ENCODE data around the gene RXRB. TPM values are rescaled to one million over a fixed set of nuclear protein-coding genes. Genes with fewer than 3 reads are reported as not detected.
A peak's percentile ranks its signal among the peaks of the same experiment; 100 is the strongest.

RXRB gene
- total RNA-seq, 6 experiments from 2014 or later: 10.1 to 28.2 (median 17.7) TPM

GRCh38 chr6:33168284-33168601 is 32.2 kb downstream of the RXRB start:
- TF ChIP-seq CTCF (IDR thresholded peaks at IDR 0.05) (no peak), POLR2A (IDR thresholded peaks at IDR 0.05) (no peak)
- H3K27ac ChIP-seq: no peak overlapping the region
- H3K9me3 ChIP-seq: no peaks in the 10 kb centered on the region
- H3K4me3 ChIP-seq: no peak overlapping the region
- H3K36me3 ChIP-seq: no peaks in the 10 kb centered on the region
- no peaks in the 10 kb centered on the region for H3K27me3 ChIP-seq
- WGBS (ENCODE audit: insufficient coverage, low coverage, low lambda C conversion rate, missing lambda C conversion rate): no CpG with 5 or more reads among the region's 6 CpGs
- intact Hi-C loops (cut with DNase I): loop anchor here (5.0 to 10.0 kb wide), 2 partner anchors 77 to 79 kb away; no protein-coding TSS in a partner anchor
- DNase-seq (peak in 1 of 3 donors; percentile 36), ATAC-seq (no peak)
- H3K4me1 ChIP-seq: no peaks in the 10 kb centered on the region

- no peaks in the 10 kb centered on the region for H3K4me1 ChIP-seq
- H3K4me3 ChIP-seq: no peak overlapping the region
- ATAC-seq (no peak), DNase-seq (peak in 1 of 3 donors; percentile 36)
- H3K9me3 ChIP-seq: no peaks in the 10 kb centered on the region
- H3K27me3 ChIP-seq: no peaks in the 10 kb centered on the region
- intact Hi-C loops (cut with DNase I): loop anchor here (5.0 to 10.0 kb wide), 2 partner anchors 77 to 80 kb away; no protein-coding TSS in a partner anchor
- WGBS (ENCODE audit: insufficient coverage, low coverage, low lambda C conversion rate, missing lambda C conversion rate): 76% methylated on average over 3 of the region's 19 CpGs
- no peaks in the 10 kb centered on the region for H3K36me3 ChIP-seq
- H3K27ac ChIP-seq: no peak overlapping the region
- TF ChIP-seq CTCF (IDR thresholded peaks at IDR 0.05) (no peak), POLR2A (IDR thresholded peaks at IDR 0.05) (no peak)
Observed at GRCh38 chr6:33167374-33168283, 32.8 kb downstream of the RXRB start.

GRCh38 chr6:33166811-33167210 is 33.7 kb downstream of the RXRB start:
- no peaks in the 10 kb centered on the region for H3K9me3 ChIP-seq
- DNase-seq: peak in 1 of 3 donors; percentile 35
- WGBS (ENCODE audit: insufficient coverage, low coverage, low lambda C conversion rate, missing lambda C conversion rate): 60% methylated on average over 1 of the region's 7 CpGs
- TF ChIP-seq POLR2A (IDR thresholded peaks at IDR 0.05): no peak
- no peak for TF ChIP-seq CTCF (IDR thresholded peaks at IDR 0.05)
- no peaks in the 10 kb centered on the region for H3K36me3 ChIP-seq
- no peaks in the 10 kb centered on the region for H3K27me3 ChIP-seq
- no peak for ATAC-seq
- peaks cover 0 to 2% (median 0%) of the 10 kb centered on the region in 4 donors for H3K4me1 ChIP-seq
- no peak overlapping the region for H3K27ac ChIP-seq
- H3K4me3 ChIP-seq: no peak overlapping the region
- intact Hi-C loops (cut with DNase I): loop anchor here (5.0 to 10.0 kb wide), 2 partner anchors 78 to 80 kb away; no protein-coding TSS in a partner anchor

- Histone ChIP-seq H3K4me1 (peaks cover 0 to 4% (median 0%) of the 10 kb centered on the region in 4 donors), H3K27ac (no peak overlapping the region), H3K9me3 (no peaks in the 10 kb centered on the region), H3K27me3 (no peaks in the 10 kb centered on the region), H3K4me3 (no peak overlapping the region), H3K36me3 (no peaks in the 10 kb centered on the region)
- DNase-seq (no peak), ATAC-seq (no peak)
- TF ChIP-seq CTCF (IDR thresholded peaks at IDR 0.05) (no peak), POLR2A (IDR thresholded peaks at IDR 0.05) (no peak)
- WGBS (ENCODE audit: insufficient coverage, low coverage, low lambda C conversion rate, missing lambda C conversion rate): no CpG with 5 or more reads among the region's 6 CpGs
- intact Hi-C loops (cut with DNase I): loop anchor here (5.0 to 10.0 kb wide), 2 partner anchors 78 to 81 kb away; no protein-coding TSS in a partner anchor
Observed at GRCh38 chr6:33166363-33166762, 34.1 kb downstream of the RXRB start.

All from right lobe of liver (tissue), 6 donors.